Measurements from ENCODE around the gene MAP2.

MAP2 gene

DNA sequence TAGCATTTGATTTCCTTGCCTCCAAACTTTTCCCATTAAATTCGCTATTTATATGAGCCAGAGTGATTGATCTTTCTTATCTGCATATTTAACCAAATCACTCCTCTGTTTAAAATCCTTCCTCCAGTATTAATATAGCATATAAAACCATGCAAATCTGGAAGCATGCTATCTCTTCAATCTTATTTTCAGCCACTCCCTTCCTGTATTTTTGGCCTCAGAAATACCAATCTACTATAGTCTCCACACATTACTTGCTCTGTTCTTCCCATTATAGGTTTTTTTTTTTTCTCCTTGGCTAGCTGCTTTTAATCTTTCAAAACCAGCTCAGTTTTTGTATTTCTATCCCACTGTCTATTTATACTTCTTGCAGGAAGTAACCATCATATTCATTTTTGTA, 19.1 kb downstream of the MAP2 start:
- DNase-seq, result no peak
- TF ChIP-seq, protein P1, sequence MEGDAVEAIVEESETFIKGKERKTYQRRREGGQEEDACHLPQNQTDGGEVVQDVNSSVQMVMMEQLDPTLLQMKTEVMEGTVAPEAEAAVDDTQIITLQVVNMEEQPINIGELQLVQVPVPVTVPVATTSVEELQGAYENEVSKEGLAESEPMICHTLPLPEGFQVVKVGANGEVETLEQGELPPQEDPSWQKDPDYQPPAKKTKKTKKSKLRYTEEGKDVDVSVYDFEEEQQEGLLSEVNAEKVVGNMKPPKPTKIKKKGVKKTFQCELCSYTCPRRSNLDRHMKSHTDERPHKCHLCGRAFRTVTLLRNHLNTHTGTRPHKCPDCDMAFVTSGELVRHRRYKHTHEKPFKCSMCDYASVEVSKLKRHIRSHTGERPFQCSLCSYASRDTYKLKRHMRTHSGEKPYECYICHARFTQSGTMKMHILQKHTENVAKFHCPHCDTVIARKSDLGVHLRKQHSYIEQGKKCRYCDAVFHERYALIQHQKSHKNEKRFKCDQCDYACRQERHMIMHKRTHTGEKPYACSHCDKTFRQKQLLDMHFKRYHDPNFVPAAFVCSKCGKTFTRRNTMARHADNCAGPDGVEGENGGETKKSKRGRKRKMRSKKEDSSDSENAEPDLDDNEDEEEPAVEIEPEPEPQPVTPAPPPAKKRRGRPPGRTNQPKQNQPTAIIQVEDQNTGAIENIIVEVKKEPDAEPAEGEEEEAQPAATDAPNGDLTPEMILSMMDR (IDR thresholded peaks at IDR 0.05; ENCODE audit: low read depth, low read length), result no peak
- Histone ChIP-seq H3K27ac (no peak overlapping the region), H3K27me3 (ENCODE audit: insufficient read depth, low read depth, severe bottlenecking) (no peaks in the 10 kb centered on the region), H3K4me3 (ENCODE audit: low read depth, low read length) (no peak overlapping the region), H3K9me3 (ENCODE audit: severe bottlenecking) (no peaks in the 10 kb centered on the region), H3K36me3 (no peaks in the 10 kb centered on the region)

DNA sequence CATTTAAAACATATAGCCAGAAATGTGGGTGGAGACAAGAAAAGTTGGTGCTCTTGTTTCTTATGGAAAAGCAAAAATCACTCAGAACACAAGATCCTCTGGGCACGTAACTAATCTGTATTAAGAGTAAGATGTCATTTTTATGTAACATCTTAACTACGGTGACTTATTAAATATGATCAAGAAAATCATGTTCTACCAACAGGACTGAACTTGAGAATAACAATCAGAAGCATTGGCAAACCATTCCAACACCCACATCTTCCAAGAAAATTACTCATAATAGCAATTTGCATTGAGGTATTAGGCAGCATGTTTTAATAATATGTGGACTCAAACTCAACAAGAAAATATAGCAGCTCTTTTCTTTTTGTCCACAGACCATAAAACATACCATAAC, 21.6 kb downstream of the MAP2 start:
- TF ChIP-seq, protein P1 (IDR thresholded peaks at IDR 0.05; ENCODE audit: low read depth, low read length), result no peak
- H3K4me3 ChIP-seq (ENCODE audit: low read depth, low read length), result no peak overlapping the region
- no peaks in the 10 kb centered on the region for H3K36me3 ChIP-seq
- H3K9me3 ChIP-seq (ENCODE audit: severe bottlenecking), result no peaks in the 10 kb centered on the region
- no peaks in the 10 kb centered on the region for H3K27me3 ChIP-seq (ENCODE audit: insufficient read depth, low read depth, severe bottlenecking)
- no peak for DNase-seq
- H3K27ac ChIP-seq, result no peak overlapping the region

DNA sequence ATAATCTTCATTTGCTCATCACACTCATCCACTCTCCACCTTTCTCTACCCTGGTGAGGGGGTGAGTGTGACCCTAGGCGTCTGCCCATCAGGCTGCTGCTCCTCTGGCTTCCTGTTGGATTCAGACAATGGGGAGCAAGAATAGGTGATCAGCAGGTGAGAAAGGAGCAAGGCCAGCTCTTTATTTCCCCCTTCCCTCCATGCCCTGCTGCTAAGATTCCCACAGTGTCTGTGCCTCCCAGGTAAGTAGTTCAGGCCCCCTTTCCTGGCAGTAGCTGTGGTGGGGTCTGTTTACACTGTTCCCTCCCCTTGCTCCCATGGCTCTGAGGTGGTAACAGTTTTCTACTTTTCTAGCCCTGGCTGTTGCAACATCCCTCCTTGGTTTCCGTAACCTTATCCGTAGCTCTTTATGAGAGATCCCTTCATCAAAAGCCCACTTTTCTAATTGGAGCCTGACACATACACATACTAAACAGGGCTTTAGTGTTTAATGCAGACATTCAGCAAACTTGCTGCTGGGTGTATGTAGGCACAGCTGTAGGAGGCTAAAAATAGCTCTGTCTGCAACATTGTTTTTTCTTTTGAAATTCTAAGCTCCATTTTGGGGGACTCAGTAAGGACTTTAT, 27.5 kb downstream of the MAP2 start:
- DNase-seq, result no peak
- H3K9me3 ChIP-seq (ENCODE audit: severe bottlenecking), result no peaks in the 10 kb centered on the region
- H3K4me3 ChIP-seq (ENCODE audit: low read depth, low read length), result no peak overlapping the region
- H3K27me3 ChIP-seq (ENCODE audit: insufficient read depth, low read depth, severe bottlenecking), result no peaks in the 10 kb centered on the region
- no peak overlapping the region for H3K27ac ChIP-seq
- H3K36me3 ChIP-seq, result no peaks in the 10 kb centered on the region
- TF ChIP-seq, protein P1 (IDR thresholded peaks at IDR 0.05; ENCODE audit: low read depth, low read length), result no peak

DNA sequence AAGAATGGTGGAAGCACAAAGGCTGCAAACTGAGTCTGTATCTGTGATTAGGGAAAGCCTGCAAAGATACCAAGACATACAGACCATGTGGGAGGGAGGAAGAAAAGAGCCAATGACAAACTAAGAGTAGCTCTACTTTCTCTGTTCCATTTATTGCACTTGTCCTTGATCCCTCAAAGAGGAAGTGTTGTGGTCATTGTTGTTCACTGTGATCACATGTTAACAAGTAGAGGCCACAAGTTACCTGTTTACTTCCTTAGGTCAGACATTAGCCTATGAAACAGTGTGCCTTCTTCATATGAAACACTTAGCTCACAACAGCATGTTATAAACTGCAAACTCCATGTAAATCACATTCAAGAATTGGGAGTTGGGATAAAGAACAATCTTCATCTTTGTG, 32.6 kb downstream of the MAP2 start:
- no peaks in the 10 kb centered on the region for H3K9me3 ChIP-seq (ENCODE audit: severe bottlenecking)
- H3K27ac ChIP-seq, result no peak overlapping the region
- DNase-seq, result no peak
- H3K4me3 ChIP-seq (ENCODE audit: low read depth, low read length), result no peak overlapping the region
- no peaks in the 10 kb centered on the region for H3K36me3 ChIP-seq
- H3K27me3 ChIP-seq (ENCODE audit: insufficient read depth, low read depth, severe bottlenecking), result no peaks in the 10 kb centered on the region
- TF ChIP-seq, protein P1 (IDR thresholded peaks at IDR 0.05; ENCODE audit: low read depth, low read length), result no peak

DNA sequence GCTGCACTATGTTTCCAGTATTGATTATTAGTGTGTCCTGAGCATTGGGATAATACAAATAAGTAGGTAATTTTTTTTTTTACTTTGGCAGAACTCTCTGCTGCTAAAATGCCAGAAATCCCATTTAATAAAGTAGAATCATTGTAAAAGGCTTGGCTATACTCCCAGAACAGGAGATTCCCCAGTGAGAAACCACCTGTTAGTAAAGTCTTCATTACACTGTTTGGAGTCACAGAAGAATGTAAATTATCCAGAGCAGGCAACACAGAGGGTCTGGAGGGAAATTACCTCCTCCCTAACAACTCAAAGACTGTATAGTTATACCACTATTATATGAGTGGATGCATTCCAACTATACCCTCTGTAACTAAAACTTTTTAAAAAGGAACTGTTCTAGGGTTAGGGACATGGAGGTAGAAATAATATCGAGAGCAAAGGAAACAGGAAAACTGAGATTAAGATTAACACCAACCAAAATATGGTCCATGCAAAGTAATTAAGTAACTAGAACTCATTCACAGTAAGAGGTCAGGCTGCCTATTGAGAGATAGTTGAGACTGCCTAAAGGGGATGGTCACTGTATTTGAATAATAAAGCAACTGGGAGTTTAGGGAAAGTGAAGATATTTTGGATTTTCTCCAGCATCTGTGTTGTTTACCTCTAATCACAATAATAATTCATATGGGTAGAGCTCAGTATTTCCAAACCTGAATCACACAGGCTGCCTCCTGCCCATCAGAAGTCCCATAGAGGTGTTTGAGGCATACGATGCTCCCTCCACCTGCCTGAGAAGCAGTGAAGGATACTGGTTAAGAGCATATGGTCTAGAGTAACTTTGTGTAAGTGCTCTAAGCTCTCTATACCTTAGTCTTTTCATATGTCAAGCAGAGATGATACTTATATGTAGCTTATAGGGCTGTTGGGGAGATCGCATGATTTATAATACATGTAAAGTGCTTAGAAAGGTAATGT, 34.4 kb downstream of the MAP2 start:
- TF ChIP-seq, protein P1 (IDR thresholded peaks at IDR 0.05; ENCODE audit: low read depth, low read length), result no peak
- Histone ChIP-seq H3K27ac (no peak overlapping the region), H3K36me3 (no peaks in the 10 kb centered on the region), H3K27me3 (ENCODE audit: insufficient read depth, low read depth, severe bottlenecking) (no peaks in the 10 kb centered on the region), H3K9me3 (ENCODE audit: severe bottlenecking) (no peaks in the 10 kb centered on the region), H3K4me3 (ENCODE audit: low read depth, low read length) (no peak overlapping the region)
- no peak for DNase-seq
